ENCODE measurements around the gene PEF1.

The PEF1 gene

GRCh38 chr1:31581821-31582810 is 62.6 kb downstream of the PEF1 start:
- TF ChIP-seq CTCF (IDR thresholded peaks at IDR 0.05; ENCODE audit: low read length, missing control alignments) = no peak
- H3K4me3 ChIP-seq (replicated peaks; ENCODE audit: low read depth, low read length) = no peak overlapping the region
- no peak for DNase-seq (ENCODE audit: low read depth)

- H3K4me3 ChIP-seq (replicated peaks; ENCODE audit: low read depth, low read length) = no peak overlapping the region
- no peak for DNase-seq (ENCODE audit: low read depth)
- TF ChIP-seq CTCF (IDR thresholded peaks at IDR 0.05; ENCODE audit: low read length, missing control alignments) = no peak
These were observed 63.6 kb downstream of the PEF1 start for GRCh38 chr1:31580891-31581603.

GRCh38 chr1:31580513-31580870 is 64.2 kb downstream of the PEF1 start:
- no peak for TF ChIP-seq CTCF (IDR thresholded peaks at IDR 0.05; ENCODE audit: low read length, missing control alignments)
- peak; percentile 42 for DNase-seq (ENCODE audit: low read depth)
- H3K4me3 ChIP-seq (replicated peaks; ENCODE audit: low read depth, low read length) = no peak overlapping the region

Data from fibroblast of pulmonary artery (primary cell).